Loucy (cell line): ENCODE results near the gene PIP4K2C.
"Not testable (repeated sequence)": the region's sequence is repeated elsewhere in the genome, so short reads cannot be mapped to it uniquely, and the experiment has no call there.

Source experiments
- H2AFZ ChIP-seq: fragments of 200-600 bp; sonication (generic); 2 replicates; pipeline ENCODE4 v1.6.0; 2016; ENCODE audit warnings: antibody characterized with exemption, mild to moderate bottlenecking, low read length, moderate library complexity
- H3F3A ChIP-seq: fragments of 200-600 bp; 2 replicates; pipeline ENCODE4 v1.6.0; 2016; ENCODE audit warnings: antibody characterized with exemption, low read depth, mild to moderate bottlenecking
- H3K27me3 ChIP-seq: fragments of 200-600 bp; sonication (generic); 2 replicates; pipeline ENCODE4 v1.6.1; 2014; ENCODE audit warnings: low read length, mild to moderate bottlenecking; ENCODE audit not compliant: insufficient read depth, poor library complexity, severe bottlenecking
- H3K36me3 ChIP-seq: fragments of 200-600 bp; sonication (generic); 2 replicates; pipeline ENCODE4 v1.6.1; 2016; ENCODE audit warnings: low read length; ENCODE audit not compliant: insufficient read depth
- H3K4me1 ChIP-seq: fragments of 200-600 bp; sonication (generic); 2 replicates; pipeline ENCODE4 v1.5.1; 2014; ENCODE audit warnings: low read length, mild to moderate bottlenecking; ENCODE audit not compliant: insufficient read depth, poor library complexity, severe bottlenecking
- H3K4me2 ChIP-seq: fragments of 200-600 bp; sonication (generic); 2 replicates; pipeline ENCODE4 v1.6.0; 2014; ENCODE audit warnings: antibody characterized with exemption, low read length, low read depth, mild to moderate bottlenecking; ENCODE audit not compliant: poor library complexity, severe bottlenecking
- H3K4me3 ChIP-seq: fragments of 200-600 bp; sonication (generic); 2 replicates; pipeline ENCODE4 v1.5.1; 2014; ENCODE audit warnings: low read length, mild to moderate bottlenecking, mixed read lengths; ENCODE audit not compliant: poor library complexity, severe bottlenecking
- H3K79me2 ChIP-seq: fragments of 200-600 bp; sonication (generic); 2 replicates; pipeline ENCODE4 v1.6.1; 2014; ENCODE audit warnings: low read length; ENCODE audit not compliant: insufficient read depth
- H3K9ac ChIP-seq: fragments of 200-600 bp; sonication (generic); 2 replicates; pipeline ENCODE4 v1.6.0; 2014; ENCODE audit warnings: mild to moderate bottlenecking, low read depth, low read length, moderate library complexity; ENCODE audit not compliant: poor library complexity, severe bottlenecking
- H3K9me2 ChIP-seq: fragments of 200-600 bp; sonication (generic); replicated peaks from 2 replicates; pipeline ENCODE4 v1.6.1; 2016; ENCODE audit warnings: low read depth, low read length, mixed read lengths
- H3K9me3 ChIP-seq: fragments of 200-600 bp; sonication (generic); 2 replicates; pipeline ENCODE4 v1.6.1; 2014; ENCODE audit warnings: mild to moderate bottlenecking, antibody characterized with exemption, low read length, low read depth; ENCODE audit not compliant: insufficient read depth
- H4K20me1 ChIP-seq: fragments of 200-600 bp; sonication (generic); 2 replicates; pipeline ENCODE4 v1.6.0; 2014; ENCODE audit warnings: antibody characterized with exemption, low read length, mild to moderate bottlenecking; ENCODE audit not compliant: insufficient read depth, poor library complexity, severe bottlenecking
- CTCF ChIP-seq: fragments of 200-600 bp; sonication (generic); conservative IDR thresholded peaks from 2 replicates; pipeline ENCODE4 v1.5.1; 2014; ENCODE audit warnings: mild to moderate bottlenecking, antibody characterized with exemption, low read length
- EZH2phosphoT487 ChIP-seq: fragments of 200-600 bp; IDR thresholded peaks from 2 replicates; pipeline ENCODE4 v1.6.1; 2018; ENCODE audit warnings: antibody characterized with exemption, mild to moderate bottlenecking, moderate library complexity, borderline replicate concordance

The PIP4K2C gene

GRCh38 chr12:57560516-57560915, 30.5 kb upstream of the PIP4K2C start:
- Histone ChIP-seq H3K9me2 (no peaks in the 10 kb centered on the region), H3K36me3 (no peaks in the 10 kb centered on the region), H3K4me2 (no peak overlapping the region), H3K9me3 (no peaks in the 10 kb centered on the region), H2AFZ (no peak overlapping the region), H4K20me1 (no peaks in the 10 kb centered on the region), H3K27me3 (no peaks in the 10 kb centered on the region), H3F3A (no peaks in the 10 kb centered on the region), H3K4me1 (no peaks in the 10 kb centered on the region), H3K4me3 (no peak overlapping the region), H3K9ac (no peak overlapping the region), H3K79me2 (no peaks in the 10 kb centered on the region)
- TF ChIP-seq EZH2phosphoT487 (no peak), CTCF (no peak)

- H3K79me2 ChIP-seq, H4K20me1 ChIP-seq, H3K9ac ChIP-seq, H3K4me2 ChIP-seq, H3K9me3 ChIP-seq, H3K4me3 ChIP-seq, H3K27me3 ChIP-seq, H3K4me1 ChIP-seq, H2AFZ ChIP-seq, H3F3A ChIP-seq, H3K9me2 ChIP-seq, H3K36me3 ChIP-seq: not testable (repeated sequence)
Measured at GRCh38 chr12:57561117-57561516, 29.9 kb upstream of the PIP4K2C start.

DNA sequence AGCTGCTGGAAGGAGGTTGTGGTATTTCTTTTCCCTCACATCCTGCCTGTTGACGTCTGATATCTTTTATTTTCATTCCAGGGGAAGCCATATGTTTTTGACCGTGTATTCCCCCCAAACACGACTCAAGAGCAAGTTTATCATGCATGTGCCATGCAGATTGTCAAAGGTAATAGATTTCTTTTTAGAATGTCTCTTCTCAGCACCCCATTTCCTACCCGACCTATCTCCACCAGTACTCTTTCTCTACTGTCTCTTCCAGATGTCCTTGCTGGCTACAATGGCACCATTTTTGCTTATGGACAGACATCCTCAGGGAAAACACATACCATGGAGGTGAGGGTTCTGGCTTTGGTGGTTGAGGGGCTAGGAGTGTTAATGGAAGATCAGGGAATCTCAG, 27.6 kb upstream of the PIP4K2C start:
- H3K9me2 ChIP-seq = no peaks in the 10 kb centered on the region
- no peaks in the 10 kb centered on the region for H3K4me1 ChIP-seq
- no peaks in the 10 kb centered on the region for H3K27me3 ChIP-seq
- no peak overlapping the region for H3K4me2 ChIP-seq
- H3K9me3 ChIP-seq = no peaks in the 10 kb centered on the region
- TF ChIP-seq CTCF (no peak), EZH2phosphoT487 (no peak)
- no peaks in the 10 kb centered on the region for H3K79me2 ChIP-seq
- no peak overlapping the region for H3K4me3 ChIP-seq
- H3K36me3 ChIP-seq = no peaks in the 10 kb centered on the region
- no peaks in the 10 kb centered on the region for H3F3A ChIP-seq
- no peak overlapping the region for H2AFZ ChIP-seq
- H4K20me1 ChIP-seq = no peaks in the 10 kb centered on the region
- H3K9ac ChIP-seq = no peak overlapping the region

DNA sequence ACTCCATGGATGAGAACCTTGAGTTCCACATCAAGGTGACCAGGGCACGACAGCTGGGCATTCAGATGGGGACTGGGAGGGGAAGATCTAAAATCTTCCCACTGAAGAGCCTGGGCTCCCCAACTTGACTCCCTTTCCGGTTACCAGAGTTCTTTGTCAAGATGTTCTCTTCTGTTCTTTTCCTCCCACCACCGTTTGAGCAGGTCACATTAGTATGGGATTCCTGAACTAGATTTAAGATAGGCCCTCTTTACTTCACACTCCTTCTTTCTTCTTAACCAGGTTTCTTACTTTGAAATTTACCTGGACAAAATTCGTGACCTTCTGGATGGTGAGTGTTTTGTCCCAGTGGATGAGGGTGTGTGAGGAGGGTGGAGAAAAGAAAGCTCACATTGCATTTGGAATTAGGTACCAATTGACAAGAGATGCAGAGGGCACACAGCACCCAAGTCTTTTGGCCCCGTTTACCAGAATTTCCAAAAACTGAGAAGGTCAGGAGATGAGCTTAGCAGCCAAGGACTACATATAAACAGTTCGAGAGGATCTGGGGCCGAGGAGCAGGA, 26.7 kb upstream of the PIP4K2C start:
- Histone ChIP-seq H3K9me2 (no peaks in the 10 kb centered on the region), H3K4me3 (no peak overlapping the region), H3K36me3 (no peaks in the 10 kb centered on the region), H3K79me2 (no peaks in the 10 kb centered on the region), H3K4me1 (no peaks in the 10 kb centered on the region), H3K9ac (no peak overlapping the region), H3F3A (no peaks in the 10 kb centered on the region), H2AFZ (no peak overlapping the region), H3K4me2 (no peak overlapping the region), H3K27me3 (no peaks in the 10 kb centered on the region), H3K9me3 (no peaks in the 10 kb centered on the region), H4K20me1 (no peaks in the 10 kb centered on the region)
- TF ChIP-seq CTCF (no peak), EZH2phosphoT487 (no peak)
